A549 (cell line): ENCODE data around the gene AFAP1. TPM values are rescaled to one million over a fixed set of nuclear protein-coding genes. Genes with fewer than 3 reads are reported as not detected.

ENCODE experiments used
- ATAC-seq, 2 experiments: fragments of 200-7000 bp in 1 of 2; fragments of >200 bp in 1 of 2; cut with Nextera tagmentation in 1 of 2; cut with Tn5 transposase in 1 of 2; 3 replicates each; pipeline versions ENCODE4 v1.8.0 to v1.9.1; 2018 to 2020; ENCODE audit warnings: mild to moderate bottlenecking in 1 of 2, moderate library complexity in 1 of 2
- CTCF ChIA-PET: fragments of 300-600 bp; sonication (Branson Sonifier 250); formaldehyde crosslinking; extraction: SDS; loops from one replicate; lab custom pipeline; 2021; ENCODE audit warnings: antibody characterized with exemption, inconsistent platforms; lab: Yijun Ruan, JAX
- POLR2A ChIA-PET: fragments of 350-600 bp; formaldehyde crosslinking; extraction: SDS; loops from one replicate; lab custom pipeline; 2021; ENCODE audit warnings: antibody characterized with exemption, inconsistent platforms; lab: Yijun Ruan, JAX
- DNase-seq, 2 experiments: peaks; one replicate each; pipeline versions ENCODE4 v3.0.0 to v3.0.0-alpha.2; 2011 to 2016; ENCODE audit warnings: low read depth in 1 of 2, low spot score in 1 of 2
- FAIRE-seq: peaks from 2 replicates; lab custom pipeline; 2011; peaks lifted over from hg19 to GRCh38; lab: Jason Lieb, UNC
- H3K27ac ChIP-seq, 2 experiments: fragments of >200 bp; sonication (Bioruptor Twin); formaldehyde crosslinking; 3 replicates each; pipeline ENCODE4 v1.5.1; 2016 to 2017
- H3K4me1 ChIP-seq: fragments of >200 bp; sonication (Bioruptor Twin); formaldehyde crosslinking; 3 replicates; pipeline ENCODE4 v1.6.1; 2016
- H3K4me2 ChIP-seq: fragments of >200 bp; sonication (Bioruptor Twin); formaldehyde crosslinking; 3 replicates; pipeline ENCODE4 v1.6.1; 2016
- H3K4me3 ChIP-seq: fragments of >200 bp; sonication (Bioruptor Twin); formaldehyde crosslinking; 3 replicates; pipeline ENCODE4 v1.5.1; 2016
- H3K9me3 ChIP-seq: fragments of >200 bp; sonication (Bioruptor Twin); formaldehyde crosslinking; 3 replicates; pipeline ENCODE4 v1.6.1; 2016
- BCL3 ChIP-seq: fragments of >200 bp; sonication (Bioruptor Twin); formaldehyde crosslinking; IDR thresholded peaks from 3 replicates; pipeline ENCODE4 v1.6.1; 2016
- BHLHE40 ChIP-seq: IDR thresholded peaks from 2 replicates; pipeline ENCODE4 v1.6.1; 2012; ENCODE audit warnings: low read depth, low read length, inconsistent platforms
- CBX8 ChIP-seq: fragments of 200-600 bp; sonication (generic); IDR thresholded peaks from 2 replicates; pipeline ENCODE4 v1.6.1; 2016
- CEBPB ChIP-seq, 2 experiments: fragments of >200 bp in 1 of 2; sonication (Bioruptor Twin) in 1 of 2; formaldehyde crosslinking in 1 of 2; IDR thresholded peaks; 2 replicates each; pipeline ENCODE4 v1.6.1; 2012 to 2016
- CHD4 ChIP-seq: fragments of 200-600 bp; sonication (generic); IDR thresholded peaks from 2 replicates; pipeline ENCODE4 v1.6.1; 2016; ENCODE audit warnings: antibody characterized with exemption, mild to moderate bottlenecking, borderline replicate concordance
- EHMT2 ChIP-seq: fragments of 200-600 bp; sonication (generic); IDR thresholded peaks from 2 replicates; pipeline ENCODE4 v1.6.1; 2016; ENCODE audit warnings: antibody characterized with exemption, low read depth, mild to moderate bottlenecking, moderate library complexity
- EP300 ChIP-seq, 2 experiments: fragments of >200 bp; sonication (Bioruptor Twin); formaldehyde crosslinking; IDR thresholded peaks; 2 replicates in 1 of 2; 3 replicates in 1 of 2; pipeline ENCODE4 v1.6.1; 2016 to 2017
- ESRRA ChIP-seq: fragments of 150-350 bp; IDR thresholded peaks from 2 replicates; pipeline ENCODE4 v1.6.1; 2014; ENCODE audit warnings: mild to moderate bottlenecking, low read length, borderline replicate concordance
- HDAC2 ChIP-seq: fragments of 200-600 bp; sonication (generic); IDR thresholded peaks from 2 replicates; pipeline ENCODE4 v1.6.1; 2016
- HOXA7 ChIP-seq: fragments of 250-450 bp; sonication (Bioruptor Pico); IDR thresholded peaks from 2 replicates; pipeline ENCODE4 v1.5.0; 2020; ENCODE audit warnings: mild to moderate bottlenecking, moderate library complexity
- HOXB13 ChIP-seq: fragments of 250-450 bp; sonication (Bioruptor Pico); IDR thresholded peaks from 2 replicates; pipeline ENCODE4 v1.5.0; 2020; ENCODE audit warnings: low read depth, mild to moderate bottlenecking, moderate library complexity
- JUNB ChIP-seq: fragments of >200 bp; sonication (Bioruptor Twin); formaldehyde crosslinking; IDR thresholded peaks from 2 replicates; pipeline ENCODE4 v1.6.1; 2016
- KDM1A ChIP-seq: fragments of 200-600 bp; sonication (generic); IDR thresholded peaks from 2 replicates; pipeline ENCODE4 v1.6.1; 2016; ENCODE audit warnings: low read depth, mild to moderate bottlenecking
- KDM5A ChIP-seq: fragments of 200-600 bp; sonication (generic); IDR thresholded peaks from 2 replicates; pipeline ENCODE4 v1.6.1; 2016; ENCODE audit warnings: antibody characterized with exemption, mild to moderate bottlenecking
- MYC ChIP-seq: IDR thresholded peaks from 2 replicates; pipeline ENCODE4 v1.6.1; 2012; ENCODE audit warnings: mild to moderate bottlenecking, inconsistent platforms, low read length, improper control_type of control experiment, borderline replicate concordance
- NFE2L2 ChIP-seq: fragments of 150-350 bp; conservative IDR thresholded peaks from 2 replicates; pipeline ENCODE4 v1.6.1; 2014; ENCODE audit warnings: low read length
- NPAS2 ChIP-seq: fragments of 250-450 bp; sonication (Bioruptor Pico); IDR thresholded peaks from 2 replicates; pipeline ENCODE4 v1.8.0; 2022; ENCODE audit warnings: mild to moderate bottlenecking, moderate library complexity, borderline replicate concordance
- NR3C1 ChIP-seq: fragments of >200 bp; sonication (Bioruptor Twin); formaldehyde crosslinking; IDR thresholded peaks from 3 replicates; pipeline ENCODE4 v1.6.1; 2017
- PHF8 ChIP-seq: fragments of 200-600 bp; sonication (generic); IDR thresholded peaks from 2 replicates; pipeline ENCODE4 v1.6.1; 2016; ENCODE audit warnings: low read depth, mild to moderate bottlenecking, antibody characterized with exemption, moderate library complexity, borderline replicate concordance
- POLR2A ChIP-seq: IDR thresholded peaks from 2 replicates; pipeline ENCODE4 v1.6.1; 2012; ENCODE audit warnings: mild to moderate bottlenecking, low read length
- POLR2AphosphoS2 ChIP-seq: conservative IDR thresholded peaks from 2 replicates; pipeline ENCODE4 v1.6.1; 2012; ENCODE audit warnings: low read length, improper control_type of control experiment, inconsistent platforms
- RAD21 ChIP-seq, 2 experiments: fragments of >200 bp in 1 of 2; sonication (Bioruptor Twin) in 1 of 2; formaldehyde crosslinking in 1 of 2; IDR thresholded peaks in 1 of 2; conservative IDR thresholded peaks in 1 of 2; 2 replicates in 1 of 2; 3 replicates in 1 of 2; pipeline ENCODE4 v1.6.1; 2012 to 2018; ENCODE audit warnings: inconsistent platforms in 1 of 2
- RCOR1 ChIP-seq: fragments of 150-350 bp; IDR thresholded peaks from 2 replicates; pipeline ENCODE4 v1.6.1; 2014; ENCODE audit warnings: antibody characterized with exemption, low read length, low read depth
- RFX5 ChIP-seq: fragments of 450-650 bp; IDR thresholded peaks from 2 replicates; pipeline ENCODE4 v1.7.1; 2014; ENCODE audit warnings: antibody characterized with exemption, mild to moderate bottlenecking, moderate library complexity
- RNF2 ChIP-seq: fragments of 200-600 bp; sonication (generic); IDR thresholded peaks from 2 replicates; pipeline ENCODE4 v1.6.1; 2016; ENCODE audit warnings: low read depth, mild to moderate bottlenecking, antibody characterized with exemption, moderate library complexity, borderline replicate concordance
- SREBF2 ChIP-seq: fragments of 450-650 bp; IDR thresholded peaks from 2 replicates; pipeline ENCODE4 v1.6.1; 2014; ENCODE audit warnings: mild to moderate bottlenecking, moderate library complexity
- USF2 ChIP-seq: fragments of 450-650 bp; IDR thresholded peaks from 2 replicates; pipeline ENCODE4 v1.6.1; 2014; ENCODE audit warnings: antibody characterized with exemption
- ZNF302 ChIP-seq: fragments of 250-450 bp; sonication (Bioruptor Pico); IDR thresholded peaks from 2 replicates; pipeline ENCODE4 v1.9.0; 2021; ENCODE audit warnings: inconsistent platforms, mild to moderate bottlenecking, moderate library complexity
- WGBS: methylation state at CpG from one replicate; pipeline ENCODE4 v1.1.6; 2017; ENCODE audit errors: missing lambda C conversion rate; 5-methylcytosine and 5-hydroxymethylcytosine counted together
- polyA plus RNA-seq, 4 experiments: library from polyadenylated mRNA; depleted of rRNA in 3 of 4; stranded (reverse); fragments of >200 nt; fragmentation: RNase III in 1 of 4; extraction: RNeasy Plus Mini Kit Qiagen cat#74134 plus additional on column Dnase treatment in 1 of 4; gene quantifications; 2 replicates in 3 of 4; 3 replicates in 1 of 4; pipeline ENCODE4 v1.2.3, GENCODE V29; 2011 to 2017
- TF ChIP-seq, protein P1 (sequence below): IDR thresholded peaks from 2 replicates; pipeline ENCODE4 v1.6.1; 2012
- TF ChIP-seq, protein P2 (sequence below): fragments of >200 bp; sonication (Bioruptor Twin); formaldehyde crosslinking; IDR thresholded peaks from 2 replicates; pipeline ENCODE4 v1.6.1; 2016
- TF ChIP-seq, protein P3 (sequence below): fragments of 250-450 bp; sonication (Bioruptor Pico); IDR thresholded peaks from 2 replicates; pipeline ENCODE4 v1.5.0; 2021; ENCODE audit warnings: mild to moderate bottlenecking, moderate library complexity, borderline replicate concordance

The AFAP1 gene
- polyA plus RNA-seq, 2 of the 4 experiments (the other 2 are of a cell fraction), result 25.4 to 29.6 TPM

DNA sequence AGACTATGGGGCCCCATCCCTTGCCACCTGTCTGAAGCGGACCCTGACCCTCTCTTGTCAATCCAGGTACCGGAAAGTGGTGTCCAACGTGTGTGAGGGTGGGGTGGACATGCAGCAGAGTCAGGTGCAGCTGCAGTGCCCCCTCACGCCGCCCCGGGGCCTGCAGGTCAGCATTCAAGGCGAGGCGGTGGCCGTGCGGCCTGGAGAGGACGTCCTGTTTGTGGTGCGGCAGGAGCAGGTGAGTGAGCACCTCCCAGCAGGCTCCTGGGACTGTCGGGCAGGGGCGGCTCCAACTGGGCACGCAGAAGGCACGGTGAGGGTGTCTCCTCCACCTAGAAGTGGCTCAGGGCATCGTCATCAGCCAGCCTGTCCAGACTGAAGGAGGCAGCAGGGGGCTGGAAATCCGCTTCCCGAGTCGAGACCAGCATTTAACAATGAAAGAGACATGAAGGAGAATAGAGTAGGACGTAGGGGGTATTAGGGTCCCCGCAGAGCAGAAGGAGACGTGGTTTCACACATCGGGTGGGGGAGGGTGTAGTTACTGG is 221.6 kb downstream of the AFAP1 start:
- no peak for FAIRE-seq
- TF ChIP-seq, protein P1, sequence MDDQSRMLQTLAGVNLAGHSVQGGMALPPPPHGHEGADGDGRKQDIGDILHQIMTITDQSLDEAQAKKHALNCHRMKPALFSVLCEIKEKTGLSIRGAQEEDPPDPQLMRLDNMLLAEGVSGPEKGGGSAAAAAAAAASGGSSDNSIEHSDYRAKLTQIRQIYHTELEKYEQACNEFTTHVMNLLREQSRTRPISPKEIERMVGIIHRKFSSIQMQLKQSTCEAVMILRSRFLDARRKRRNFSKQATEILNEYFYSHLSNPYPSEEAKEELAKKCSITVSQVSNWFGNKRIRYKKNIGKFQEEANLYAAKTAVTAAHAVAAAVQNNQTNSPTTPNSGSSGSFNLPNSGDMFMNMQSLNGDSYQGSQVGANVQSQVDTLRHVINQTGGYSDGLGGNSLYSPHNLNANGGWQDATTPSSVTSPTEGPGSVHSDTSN, result no peak
- no peak for TF ChIP-seq JUNB
- TF ChIP-seq HOXB13 (CRISPR knock-in tag), result no peak
- no peak for TF ChIP-seq NR3C1
- no peak for TF ChIP-seq CBX8
- TF ChIP-seq EP300 (IDR thresholded peaks at IDR 0.05), result no peak
- TF ChIP-seq RAD21 (conservative IDR thresholded peaks at IDR 0.05 in 1 of 2, IDR thresholded peaks at IDR 0.05 in 1 of 2), result no peak
- TF ChIP-seq RNF2, result no peak
- TF ChIP-seq RFX5, result no peak
- no peak for TF ChIP-seq SREBF2
- no peak for TF ChIP-seq NFE2L2
- TF ChIP-seq NPAS2 (CRISPR knock-in tag), result no peak
- no peak for TF ChIP-seq CHD4
- TF ChIP-seq MYC, result no peak
- no peak overlapping the region for H3K27ac ChIP-seq
- H3K4me2 ChIP-seq, result no peak overlapping the region
- H3K4me1 ChIP-seq, result no peaks in the 10 kb centered on the region
- H3K4me3 ChIP-seq, result no peak overlapping the region
- no peak for DNase-seq
- 76% methylated on average over 10 of the region's 24 CpGs for WGBS
- ChIA-PET CTCF (no interaction called here), POLR2A (no interaction called here)
- H3K9me3 ChIP-seq, result no peaks in the 10 kb centered on the region
- no peak for ATAC-seq

GRCh38 chr4:7717161-7717560 is 222.5 kb downstream of the AFAP1 start:
- CTCF ChIA-PET, result no interaction called here
- 75% methylated on average over 11 of the region's 11 CpGs for WGBS
- no peaks in the 10 kb centered on the region for H3K4me1 ChIP-seq
- H3K4me2 ChIP-seq, result no peak overlapping the region
- ATAC-seq (no peak), DNase-seq (no peak), FAIRE-seq (no peak)
- POLR2A ChIA-PET, result no interaction called here
- no peak overlapping the region for H3K4me3 ChIP-seq
- H3K27ac ChIP-seq, result no peak overlapping the region
- no peaks in the 10 kb centered on the region for H3K9me3 ChIP-seq
- TF ChIP-seq BHLHE40 (no peak), CEBPB (IDR thresholded peaks at IDR 0.05) (no peak), KDM5A (no peak), ZNF302 (CRISPR knock-in tag) (no peak), ESRRA (no peak), HOXA7 (CRISPR knock-in tag) (no peak), KDM1A (no peak), EHMT2 (no peak), BCL3 (no peak), NFE2L2 (no peak), HDAC2 (no peak), USF2 (no peak), POLR2AphosphoS2 (no peak), PHF8 (no peak), NR3C1 (no peak), RCOR1 (no peak), POLR2A (no peak)
- TF ChIP-seq, protein P2, sequence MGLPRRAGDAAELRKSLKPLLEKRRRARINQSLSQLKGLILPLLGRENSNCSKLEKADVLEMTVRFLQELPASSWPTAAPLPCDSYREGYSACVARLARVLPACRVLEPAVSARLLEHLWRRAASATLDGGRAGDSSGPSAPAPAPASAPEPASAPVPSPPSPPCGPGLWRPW, result no peak
- TF ChIP-seq, protein P3, sequence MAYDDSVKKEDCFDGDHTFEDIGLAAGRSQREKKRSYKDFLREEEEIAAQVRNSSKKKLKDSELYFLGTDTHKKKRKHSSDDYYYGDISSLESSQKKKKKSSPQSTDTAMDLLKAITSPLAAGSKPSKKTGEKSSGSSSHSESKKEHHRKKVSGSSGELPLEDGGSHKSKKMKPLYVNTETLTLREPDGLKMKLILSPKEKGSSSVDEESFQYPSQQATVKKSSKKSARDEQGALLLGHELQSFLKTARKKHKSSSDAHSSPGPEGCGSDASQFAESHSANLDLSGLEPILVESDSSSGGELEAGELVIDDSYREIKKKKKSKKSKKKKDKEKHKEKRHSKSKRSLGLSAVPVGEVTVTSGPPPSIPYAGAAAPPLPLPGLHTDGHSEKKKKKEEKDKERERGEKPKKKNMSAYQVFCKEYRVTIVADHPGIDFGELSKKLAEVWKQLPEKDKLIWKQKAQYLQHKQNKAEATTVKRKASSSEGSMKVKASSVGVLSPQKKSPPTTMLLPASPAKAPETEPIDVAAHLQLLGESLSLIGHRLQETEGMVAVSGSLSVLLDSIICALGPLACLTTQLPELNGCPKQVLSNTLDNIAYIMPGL, result no peak
- TF ChIP-seq, all 56 proteins: peak for 0
